ENCODE data around the gene ATAT1. TPM values are rescaled to one million over a fixed set of nuclear protein-coding genes. Genes with fewer than 3 reads are reported as not detected.
A peak's percentile ranks its signal among the peaks of the same experiment; 100 is the strongest.

Gene ATAT1
- total and polyA plus RNA-seq, 2 experiments from 2014 or later: 12.8 to 23.0 TPM

DNA sequence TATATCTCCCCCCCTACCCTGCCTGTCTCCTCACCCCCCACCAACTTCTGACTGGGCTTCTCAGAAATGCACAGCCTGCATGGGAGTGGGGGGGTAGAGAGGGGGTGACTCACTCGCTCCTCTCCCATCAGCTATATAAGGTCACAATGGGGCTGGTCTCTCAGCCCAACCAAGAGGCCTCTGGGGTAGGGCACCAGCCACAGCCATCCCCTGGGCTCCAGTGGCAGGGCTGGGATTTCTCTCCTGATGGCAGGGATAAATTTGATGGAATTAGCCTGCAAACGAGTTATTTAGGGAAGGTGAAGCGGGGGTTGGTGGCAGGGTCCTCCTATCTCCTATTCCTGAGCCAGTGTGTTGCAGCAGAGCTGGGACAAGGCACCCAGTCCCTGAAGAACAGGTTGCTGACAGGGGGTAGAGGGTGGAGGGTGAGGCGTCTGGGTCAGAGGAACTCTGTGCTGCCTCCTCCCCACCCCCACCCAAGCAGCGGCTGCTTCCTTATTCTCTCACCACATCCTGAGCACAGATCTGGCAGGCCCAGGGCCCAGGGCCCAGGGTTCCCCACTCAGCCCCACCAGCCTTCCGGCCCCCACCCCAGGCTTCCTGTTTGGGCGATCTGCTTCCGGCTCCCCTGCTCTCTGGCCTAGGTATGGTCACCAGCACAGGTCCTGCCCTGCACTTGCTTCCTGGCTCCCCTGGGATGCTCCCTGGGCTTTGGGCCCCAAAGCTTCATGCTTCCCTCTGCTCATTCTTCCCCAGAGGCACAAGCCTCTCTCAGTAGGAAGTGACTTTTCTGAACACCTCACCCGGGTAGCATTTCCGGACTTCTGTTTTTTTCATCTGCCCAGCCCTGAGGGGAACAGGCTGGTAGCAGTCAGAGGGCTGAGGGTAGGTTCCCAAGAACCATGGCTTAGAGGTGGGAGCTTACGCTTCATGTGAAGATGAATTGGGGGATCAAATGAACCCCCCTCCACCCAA, 55.8 kb downstream of the ATAT1 start (continued):
- TF ChIP-seq ZNF331 (CRISPR knock-in tag; IDR thresholded peaks at IDR 0.05; ENCODE audit: low read depth) (no peak), STAT1 (IDR thresholded peaks at IDR 0.05; ENCODE audit: unreplicated experiment) (no peak), JUNB (IDR thresholded peaks at IDR 0.05; ENCODE audit: unreplicated experiment) (no peak)

DNA sequence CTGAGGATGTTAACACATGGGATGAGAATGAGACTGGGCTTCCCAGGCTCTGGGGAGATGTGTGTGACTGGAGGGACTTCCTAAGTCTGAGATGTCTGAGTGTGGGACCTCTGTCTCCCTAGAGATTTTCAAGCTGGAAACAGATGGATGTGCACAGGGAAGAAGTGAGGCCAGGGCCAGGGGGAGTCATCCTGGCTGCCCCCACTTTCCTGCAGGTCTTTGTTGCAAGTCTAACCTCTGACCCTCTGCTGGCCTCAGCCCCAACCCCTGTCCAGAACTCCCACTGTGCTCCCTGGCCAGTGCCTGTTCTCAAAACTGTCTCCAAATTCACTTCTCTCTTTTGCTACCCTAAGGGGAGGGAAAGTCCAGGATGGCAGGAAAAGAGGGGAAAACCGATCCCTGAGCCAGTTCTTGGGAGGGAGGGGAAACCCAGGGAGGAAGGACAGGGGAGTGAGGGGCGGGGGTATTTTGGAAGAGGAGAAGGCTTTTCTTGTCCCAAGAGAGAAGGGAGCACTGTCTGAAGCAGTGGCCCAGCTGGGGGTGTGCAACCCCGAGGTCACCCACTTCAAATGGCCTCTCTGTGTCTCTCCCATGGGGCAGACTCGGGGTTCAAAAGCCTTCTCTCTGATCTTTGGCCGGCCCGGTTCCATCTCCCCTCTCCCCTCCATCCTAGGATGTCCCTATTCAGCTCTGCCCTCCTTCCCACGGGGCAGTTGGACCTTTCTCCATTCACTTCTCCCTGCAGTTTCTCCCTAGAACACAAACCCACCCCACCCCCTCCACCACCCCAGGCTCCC, 56.7 kb downstream of the ATAT1 start:
- Histone ChIP-seq H3K27ac (ENCODE audit: low read depth) (peak overlapping the region; percentile 74; the same call in 1 of the 2 replicates), H3K36me3 (ENCODE audit: insufficient read depth) (no peaks in the 10 kb centered on the region), H3F3A (replicated peaks; ENCODE audit: low read depth) (0 out of 2 replicates have a peak, but pooled peaks cover 9% of the 10 kb centered on the region), H2AFZ (no peak overlapping the region), H3K4me3 (peak overlapping the region; percentile 46), H3K4me1 (ENCODE audit: insufficient read depth) (peaks cover 48% of the 10 kb centered on the region), H3K4me2 (peak overlapping the region; percentile 76), H3K9me2 (ENCODE audit: insufficient read depth) (no peaks in the 10 kb centered on the region), H3K79me2 (replicated peaks; ENCODE audit: insufficient read depth) (peaks cover 22% of the 10 kb centered on the region), H3K27me3 (ENCODE audit: insufficient read depth) (0 out of 2 replicates have a peak, but pooled peaks cover 5% of the 10 kb centered on the region), H4K20me1 (replicated peaks; ENCODE audit: insufficient read depth) (no peaks in the 10 kb centered on the region; the same call in 1 of the 2 replicates)
- peak overlapping the region; percentile 63 for H3K4me3 Mint-ChIP-seq
- TF ChIP-seq POLR2AphosphoS5 (IDR thresholded peaks at IDR 0.05; ENCODE audit: low read depth) (no peak), EZH2 (IDR thresholded peaks at IDR 0.05; ENCODE audit: low read depth, unreplicated experiment) (no peak), ZNF331 (CRISPR knock-in tag; IDR thresholded peaks at IDR 0.05; ENCODE audit: low read depth) (no peak), CREB1 (CRISPR knock-in tag; IDR thresholded peaks at IDR 0.05; ENCODE audit: low read depth) (no peak), EZH2phosphoT487 (IDR thresholded peaks at IDR 0.05; ENCODE audit: unreplicated experiment) (no peak)
- TF ChIP-seq, protein P1, sequence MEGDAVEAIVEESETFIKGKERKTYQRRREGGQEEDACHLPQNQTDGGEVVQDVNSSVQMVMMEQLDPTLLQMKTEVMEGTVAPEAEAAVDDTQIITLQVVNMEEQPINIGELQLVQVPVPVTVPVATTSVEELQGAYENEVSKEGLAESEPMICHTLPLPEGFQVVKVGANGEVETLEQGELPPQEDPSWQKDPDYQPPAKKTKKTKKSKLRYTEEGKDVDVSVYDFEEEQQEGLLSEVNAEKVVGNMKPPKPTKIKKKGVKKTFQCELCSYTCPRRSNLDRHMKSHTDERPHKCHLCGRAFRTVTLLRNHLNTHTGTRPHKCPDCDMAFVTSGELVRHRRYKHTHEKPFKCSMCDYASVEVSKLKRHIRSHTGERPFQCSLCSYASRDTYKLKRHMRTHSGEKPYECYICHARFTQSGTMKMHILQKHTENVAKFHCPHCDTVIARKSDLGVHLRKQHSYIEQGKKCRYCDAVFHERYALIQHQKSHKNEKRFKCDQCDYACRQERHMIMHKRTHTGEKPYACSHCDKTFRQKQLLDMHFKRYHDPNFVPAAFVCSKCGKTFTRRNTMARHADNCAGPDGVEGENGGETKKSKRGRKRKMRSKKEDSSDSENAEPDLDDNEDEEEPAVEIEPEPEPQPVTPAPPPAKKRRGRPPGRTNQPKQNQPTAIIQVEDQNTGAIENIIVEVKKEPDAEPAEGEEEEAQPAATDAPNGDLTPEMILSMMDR (conservative IDR thresholded peaks at IDR 0.05; ENCODE audit: low read depth in 2 of 2): no peak
- H3K9me3 Mint-ChIP-seq: no peaks in the 10 kb centered on the region; the same call in 2 of the 3 replicates
- no peak overlapping the region for H3K27ac Mint-ChIP-seq
- H3K27me3 Mint-ChIP-seq (ENCODE audit: insufficient read depth, low read depth, poor library complexity): peaks cover 28% of the 10 kb centered on the region
- DNase-seq (ENCODE audit: low spot score) (no peak), ATAC-seq (no peak)
- peaks cover 63% of the 10 kb centered on the region for H3K4me1 Mint-ChIP-seq
- H3K36me3 Mint-ChIP-seq (ENCODE audit: low read depth): peaks cover 20% of the 10 kb centered on the region

DNA sequence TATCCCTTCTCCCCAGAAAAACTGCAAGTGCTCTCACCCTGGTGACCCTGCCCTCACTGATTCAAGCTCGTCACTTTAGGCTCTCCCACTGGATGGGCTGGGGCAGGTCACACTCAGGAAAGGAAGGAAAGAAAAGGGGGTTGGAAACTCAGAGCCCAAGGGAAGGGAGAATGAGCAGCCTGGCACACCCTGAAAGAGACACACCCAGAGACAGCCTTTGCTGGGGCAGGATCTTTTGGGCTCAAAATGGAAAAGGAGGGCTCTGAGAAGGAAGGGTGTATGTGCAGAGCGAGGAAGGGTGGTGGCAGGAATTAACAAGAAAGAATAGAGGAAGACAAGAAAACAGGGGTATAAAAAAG, 57.3 kb downstream of the ATAT1 start:
- 0 out of 2 replicates have a peak, but pooled peaks cover 5% of the 10 kb centered on the region for H3K27me3 ChIP-seq (ENCODE audit: insufficient read depth)
- no peaks in the 10 kb centered on the region; the same call in 1 of the 2 replicates for H4K20me1 ChIP-seq (replicated peaks; ENCODE audit: insufficient read depth)
- Mint-ChIP-seq H3K27ac (peak overlapping the region; percentile 49; the same call in 1 of the 2 replicates), H3K4me1 (peaks cover 67% of the 10 kb centered on the region), H3K4me3 (peak overlapping the region; percentile 63), H3K36me3 (ENCODE audit: low read depth) (peaks cover 17% of the 10 kb centered on the region), H3K27me3 (ENCODE audit: insufficient read depth, low read depth, poor library complexity) (peaks cover 29% of the 10 kb centered on the region), H3K9me3 (no peaks in the 10 kb centered on the region; the same call in 2 of the 3 replicates)
- H3K4me3 ChIP-seq: peak overlapping the region; percentile 45
- H3K36me3 ChIP-seq (ENCODE audit: insufficient read depth): no peaks in the 10 kb centered on the region
- peaks cover 48% of the 10 kb centered on the region for H3K4me1 ChIP-seq (ENCODE audit: insufficient read depth)
- ATAC-seq (no peak), DNase-seq (ENCODE audit: low spot score) (no peak)
- H3K79me2 ChIP-seq (replicated peaks; ENCODE audit: insufficient read depth): peaks cover 22% of the 10 kb centered on the region
- H3F3A ChIP-seq (replicated peaks; ENCODE audit: low read depth): 0 out of 2 replicates have a peak, but pooled peaks cover 9% of the 10 kb centered on the region
- no peak overlapping the region for H3K27ac ChIP-seq (ENCODE audit: low read depth)
- no peak overlapping the region for H2AFZ ChIP-seq
- peak overlapping the region; percentile 76 for H3K4me2 ChIP-seq
- H3K9me2 ChIP-seq (ENCODE audit: insufficient read depth): no peaks in the 10 kb centered on the region
- no peak for TF ChIP-seq ZNF331 (CRISPR knock-in tag; IDR thresholded peaks at IDR 0.05; ENCODE audit: low read depth)
- TF ChIP-seq EZH2 (IDR thresholded peaks at IDR 0.05; ENCODE audit: low read depth, unreplicated experiment): no peak
- no peak for TF ChIP-seq NANOG (IDR thresholded peaks at IDR 0.05; ENCODE audit: borderline replicate concordance)
- TF ChIP-seq REST (IDR thresholded peaks at IDR 0.05; ENCODE audit: unreplicated experiment): no peak
- TF ChIP-seq, protein P1 (conservative IDR thresholded peaks at IDR 0.05; ENCODE audit: low read depth in 2 of 2): no peak
- no peak for TF ChIP-seq ZNF114 (CRISPR knock-in tag; IDR thresholded peaks at IDR 0.05)
- TF ChIP-seq POLR2AphosphoS5 (IDR thresholded peaks at IDR 0.05; ENCODE audit: low read depth): no peak
- TF ChIP-seq JUNB (IDR thresholded peaks at IDR 0.05; ENCODE audit: unreplicated experiment): no peak
- TF ChIP-seq STAT1 (IDR thresholded peaks at IDR 0.05; ENCODE audit: unreplicated experiment): no peak
